GM23248 (cell line): ENCODE results near the gene TPM2. TPM values are rescaled to one million over a fixed set of nuclear protein-coding genes. Genes with fewer than 3 reads are reported as not detected.

ENCODE experiments used
- DNase-seq: peaks from one replicate; pipeline ENCODE4 v3.0.0-alpha.2; 2015
- H2AFZ ChIP-seq: fragments of 200-600 bp; sonication (generic); 2 replicates; pipeline ENCODE4 v1.6.1; 2016; ENCODE audit warnings: antibody characterized with exemption
- H3F3A ChIP-seq: fragments of 200-600 bp; sonication (generic); 2 replicates; pipeline ENCODE4 v1.6.1; 2016; ENCODE audit warnings: mild to moderate bottlenecking, antibody characterized with exemption, mixed run types; ENCODE audit not compliant: insufficient read depth
- H3K27ac ChIP-seq: fragments of 200-600 bp; sonication (generic); 2 replicates; pipeline ENCODE4 v1.5.1; 2016; ENCODE audit warnings: mild to moderate bottlenecking
- H3K27me3 ChIP-seq: fragments of 200-600 bp; sonication (generic); replicated peaks from 2 replicates; pipeline ENCODE4 v1.6.1; 2016; ENCODE audit warnings: mild to moderate bottlenecking; ENCODE audit not compliant: insufficient read depth
- H3K36me3 ChIP-seq: fragments of 200-600 bp; sonication (generic); 2 replicates; pipeline ENCODE4 v1.6.1; 2016; ENCODE audit warnings: low read depth, mild to moderate bottlenecking
- H3K4me1 ChIP-seq: fragments of 200-600 bp; sonication (generic); 2 replicates; pipeline ENCODE4 v1.6.1; 2016; ENCODE audit warnings: mild to moderate bottlenecking; ENCODE audit not compliant: insufficient read depth
- H3K4me2 ChIP-seq: fragments of 200-600 bp; sonication (generic); one replicate; pipeline ENCODE4 v1.6.1; 2016; ENCODE audit warnings: mild to moderate bottlenecking; ENCODE audit not compliant: unreplicated experiment
- H3K4me3 ChIP-seq: fragments of 200-600 bp; sonication (generic); 2 replicates; pipeline ENCODE4 v1.5.1; 2016; ENCODE audit warnings: mild to moderate bottlenecking
- H3K79me2 ChIP-seq: fragments of 200-600 bp; sonication (generic); 2 replicates; pipeline ENCODE4 v1.6.1; 2016; ENCODE audit warnings: mild to moderate bottlenecking; ENCODE audit not compliant: insufficient read depth
- H3K9ac ChIP-seq: fragments of 200-600 bp; sonication (generic); 2 replicates; pipeline ENCODE4 v1.6.1; 2016; ENCODE audit warnings: mild to moderate bottlenecking
- H3K9me2 ChIP-seq: fragments of 200-600 bp; sonication (generic); 2 replicates; pipeline ENCODE4 v1.6.1; 2016; ENCODE audit warnings: mixed run types, mild to moderate bottlenecking, moderate library complexity; ENCODE audit not compliant: insufficient read depth
- H3K9me3 ChIP-seq: fragments of 200-600 bp; sonication (generic); one replicate; pipeline ENCODE4 v1.6.1; 2017; ENCODE audit warnings: low read depth
- H4K20me1 ChIP-seq: fragments of 200-600 bp; sonication (generic); 2 replicates; pipeline ENCODE4 v1.6.0; 2016; ENCODE audit not compliant: insufficient read depth
- EZH2 ChIP-seq: fragments of 200-600 bp; sonication (generic); IDR thresholded peaks from 2 replicates; pipeline ENCODE4 v1.6.1; 2018; ENCODE audit warnings: antibody characterized with exemption, mild to moderate bottlenecking; ENCODE audit not compliant: insufficient read depth, poor library complexity, severe bottlenecking
- EZH2phosphoT487 ChIP-seq: fragments of 200-600 bp; sonication (generic); IDR thresholded peaks from 2 replicates; pipeline ENCODE4 v1.6.1; 2018; ENCODE audit warnings: antibody characterized with exemption, moderate library complexity, mild to moderate bottlenecking, low read depth; ENCODE audit not compliant: insufficient read depth
- WGBS, 2 experiments: methylation state at CpG; one replicate each; pipeline ENCODE4 v1.1.6; 2015 to 2017; ENCODE audit warnings: low lambda C conversion rate in 2 of 2, low coverage in 1 of 2; ENCODE audit errors: missing lambda C conversion rate in 2 of 2; 5-methylcytosine and 5-hydroxymethylcytosine counted together
- in situ Hi-C: fragments of 300-500 bp; cut with MboI; formaldehyde crosslinking; loops from 2 replicates; pipeline ENCODE4 v1.15.0; 2020
- polyA plus RNA-seq: library from polyadenylated mRNA; unstranded; fragments of >200 nt; fragmentation: Nextera tagmentation; extraction: Ambion mirVana; gene quantifications from 2 replicates; pipeline ENCODE4 v1.2.1, GENCODE V29; 2016
- total RNA-seq: library from RNA; depleted of rRNA; stranded (reverse); fragments of >200 nt; shearing (Covaris generic); gene quantifications from 2 replicates; pipeline ENCODE4 v1.2.3, GENCODE V29; 2014

Gene TPM2
- total and polyA plus RNA-seq, 2 experiments from 2014 or later, result 1,625 to 3,527 TPM

GRCh38 chr9:35703906-35704672 is 14.4 kb upstream of the TPM2 start:
- DNase-seq, result no peak
- Histone ChIP-seq H3K79me2 (peaks cover 64% of the 10 kb centered on the region), H3K9me2 (no peaks in the 10 kb centered on the region), H3K36me3 (peaks cover 97% of the 10 kb centered on the region), H3K4me2 (no peak overlapping the region), H3K4me1 (no peaks in the 10 kb centered on the region), H3K27me3 (no peaks in the 10 kb centered on the region), H2AFZ (no peak overlapping the region), H3K4me3 (no peak overlapping the region), H3K9me3 (no peaks in the 10 kb centered on the region), H3K9ac (no peak overlapping the region), H3K27ac (no peak overlapping the region), H4K20me1 (no peaks in the 10 kb centered on the region), H3F3A (peaks cover 91% of the 10 kb centered on the region)
- TF ChIP-seq EZH2phosphoT487, result no peak
- no peak for TF ChIP-seq EZH2
- in situ Hi-C loops, result loop anchor here (25.0 kb wide), 1 partner anchor 92 kb away; the partner anchor contains the start of genes CD72 and TESK1
- 88 to 91% methylated on average over 23 to 26 of the region's 26 CpGs for WGBS, 2 experiments

GRCh38 chr9:35702696-35703095 is 13.0 kb upstream of the TPM2 start:
- Histone ChIP-seq H3K27me3 (no peaks in the 10 kb centered on the region), H3K79me2 (peaks cover 50% of the 10 kb centered on the region), H3K9me3 (no peaks in the 10 kb centered on the region), H3K4me3 (no peak overlapping the region), H3K9ac (no peak overlapping the region), H3K36me3 (peaks cover 97% of the 10 kb centered on the region), H3K9me2 (no peaks in the 10 kb centered on the region), H3K27ac (no peak overlapping the region), H3F3A (peaks cover 91% of the 10 kb centered on the region), H3K4me2 (no peak overlapping the region), H4K20me1 (no peaks in the 10 kb centered on the region), H2AFZ (no peak overlapping the region), H3K4me1 (no peaks in the 10 kb centered on the region)
- DNase-seq, result peak; percentile 21
- 97 to 98% methylated on average over 7 of the region's 7 CpGs for WGBS, 2 experiments
- no peak for TF ChIP-seq EZH2
- no peak for TF ChIP-seq EZH2phosphoT487
- in situ Hi-C loops, result loop anchor here (25.0 kb wide), 1 partner anchor 90 kb away; the partner anchor contains the start of genes CD72 and TESK1

GRCh38 chr9:35700942-35701341 is 11.2 kb upstream of the TPM2 start:
- H3F3A ChIP-seq, result peaks cover 90% of the 10 kb centered on the region
- no peak overlapping the region for H3K27ac ChIP-seq
- no peak overlapping the region for H2AFZ ChIP-seq
- no peaks in the 10 kb centered on the region for H3K9me2 ChIP-seq
- no peaks in the 10 kb centered on the region for H3K9me3 ChIP-seq
- H3K9ac ChIP-seq, result no peak overlapping the region
- TF ChIP-seq EZH2phosphoT487 (no peak), EZH2 (no peak)
- no peak overlapping the region for H3K4me3 ChIP-seq
- peaks cover 33% of the 10 kb centered on the region for H3K79me2 ChIP-seq
- no peak overlapping the region for H3K4me2 ChIP-seq
- peaks cover 4% of the 10 kb centered on the region for H3K4me1 ChIP-seq
- peaks cover 96% of the 10 kb centered on the region for H3K36me3 ChIP-seq
- H4K20me1 ChIP-seq, result no peaks in the 10 kb centered on the region
- in situ Hi-C loops, result loop anchor here (25.0 kb wide), 1 partner anchor 89 kb away; the partner anchor contains the start of genes CD72 and TESK1
- DNase-seq, result no peak
- no peaks in the 10 kb centered on the region for H3K27me3 ChIP-seq

GRCh38 chr9:35700031-35700430 is 10.3 kb upstream of the TPM2 start:
- Histone ChIP-seq H3K27me3 (no peaks in the 10 kb centered on the region), H3K4me2 (no peak overlapping the region), H3K4me3 (no peak overlapping the region), H3K9ac (no peak overlapping the region), H2AFZ (no peak overlapping the region), H3K79me2 (peaks cover 27% of the 10 kb centered on the region), H3K36me3 (peaks cover 92% of the 10 kb centered on the region), H4K20me1 (no peaks in the 10 kb centered on the region), H3F3A (peaks cover 89% of the 10 kb centered on the region), H3K9me3 (no peaks in the 10 kb centered on the region), H3K27ac (no peak overlapping the region), H3K9me2 (no peaks in the 10 kb centered on the region), H3K4me1 (peaks cover 13% of the 10 kb centered on the region)
- 87 to 89% methylated on average over 11 of the region's 11 CpGs for WGBS, 2 experiments
- in situ Hi-C loops, result loop anchor here (25.0 kb wide), 1 partner anchor 88 kb away; the partner anchor contains the start of genes CD72 and TESK1
- no peak for DNase-seq
- no peak for TF ChIP-seq EZH2
- no peak for TF ChIP-seq EZH2phosphoT487
